ENCODE results near the gene AQP2.

AQP2 gene

GRCh38 chr12:49909356-49909755 is 41.2 kb upstream of the AQP2 start:
- Histone ChIP-seq H3K36me3 (ENCODE audit: control insufficient read depth, insufficient read depth, low read length) (no peaks in the 10 kb centered on the region), H3K27ac (ENCODE audit: low read length) (no peak overlapping the region), H3K4me3 (ENCODE audit: low read length) (no peak overlapping the region), H3K9me3 (ENCODE audit: control insufficient read depth, insufficient read depth, low read length) (no peaks in the 10 kb centered on the region), H3K27me3 (ENCODE audit: control insufficient read depth, insufficient read depth, low read length) (peaks cover under 1% of the 10 kb centered on the region; the same call in 1 of the 2 replicates), H3K4me1 (ENCODE audit: control insufficient read depth, insufficient read depth, low read length) (peaks cover 8% of the 10 kb centered on the region)
- no peak for DNase-seq (ENCODE audit: low read depth, low spot score)
- no CpG with 5 or more reads among the region's 4 CpGs for WGBS (ENCODE audit: insufficient coverage, insufficient read length)

DNA sequence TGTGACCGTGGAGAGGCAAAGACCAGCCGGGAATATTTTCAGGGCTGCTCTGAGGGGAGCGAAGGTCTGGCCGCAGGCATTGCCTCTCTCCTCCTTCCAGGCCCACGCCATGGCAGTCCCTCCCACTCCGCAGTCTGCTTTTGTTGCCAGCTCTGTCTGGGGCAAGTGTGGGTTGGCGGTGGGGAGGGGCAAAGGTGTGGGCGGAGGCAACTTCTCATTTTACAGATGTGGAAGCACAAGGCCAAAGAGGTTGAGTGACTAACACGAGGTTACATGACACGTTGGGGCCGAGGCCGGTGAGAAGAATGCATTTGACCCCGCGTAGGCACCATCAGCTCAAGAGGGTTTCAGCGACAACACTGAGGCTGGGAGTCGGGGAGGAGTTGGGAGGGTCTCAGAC is 40.7 kb upstream of the AQP2 start:
- H3K27ac ChIP-seq (ENCODE audit: low read length) = no peak overlapping the region
- no peaks in the 10 kb centered on the region for H3K27me3 ChIP-seq (ENCODE audit: control insufficient read depth, insufficient read depth, low read length)
- no peaks in the 10 kb centered on the region for H3K36me3 ChIP-seq (ENCODE audit: control insufficient read depth, insufficient read depth, low read length)
- peaks cover 8% of the 10 kb centered on the region for H3K4me1 ChIP-seq (ENCODE audit: control insufficient read depth, insufficient read depth, low read length)
- H3K9me3 ChIP-seq (ENCODE audit: control insufficient read depth, insufficient read depth, low read length) = no peaks in the 10 kb centered on the region
- no CpG with 5 or more reads among the region's 16 CpGs for WGBS (ENCODE audit: insufficient coverage, insufficient read length)
- no peak for DNase-seq (ENCODE audit: low read depth, low spot score)
- no peak overlapping the region for H3K4me3 ChIP-seq (ENCODE audit: low read length)

DNA sequence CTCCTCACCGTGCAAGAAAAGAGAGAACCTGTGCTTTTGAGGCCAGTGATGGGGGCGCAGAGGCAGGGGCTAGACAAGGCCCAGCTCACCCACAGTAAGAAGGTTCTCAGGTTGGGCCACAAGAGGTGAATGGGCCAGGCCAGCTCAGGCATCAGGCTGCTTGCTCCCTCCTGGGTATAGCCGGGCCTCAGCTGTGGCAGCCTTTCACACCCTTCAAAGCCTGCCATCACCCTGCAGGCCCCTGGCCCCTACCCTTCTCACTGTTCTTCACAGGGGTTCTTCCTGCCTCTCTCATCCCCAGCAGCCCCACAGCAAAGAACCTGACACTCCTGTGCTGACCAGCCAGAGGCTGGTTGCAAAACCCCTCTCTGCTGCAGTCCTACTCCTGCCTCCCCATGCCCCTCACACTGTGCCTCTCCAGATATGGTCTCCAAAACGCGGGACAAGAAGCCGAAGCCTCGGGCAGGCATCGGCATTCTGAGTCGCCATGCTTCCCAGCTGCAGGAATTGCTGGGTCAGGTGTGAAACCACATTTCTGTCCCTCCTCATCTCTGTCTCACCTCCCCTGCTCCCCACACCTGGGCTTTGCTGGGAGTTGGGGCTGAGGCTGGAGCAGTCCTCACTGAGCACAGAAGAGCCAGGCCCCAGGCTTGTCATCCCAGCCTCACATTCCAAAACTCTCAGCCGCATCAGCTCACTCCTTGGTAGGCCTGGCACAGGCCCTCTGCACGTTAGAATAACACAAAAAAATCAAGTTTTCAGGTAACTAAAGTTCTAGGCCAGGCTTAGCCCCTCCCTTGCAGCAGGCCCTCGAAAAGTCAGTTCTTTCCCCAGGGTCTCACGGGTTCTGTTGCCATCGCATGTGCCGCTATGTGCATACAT is 40.0 kb upstream of the AQP2 start:
- H3K4me3 ChIP-seq (ENCODE audit: low read length) = no peak overlapping the region
- H3K4me1 ChIP-seq (ENCODE audit: control insufficient read depth, insufficient read depth, low read length) = peaks cover 8% of the 10 kb centered on the region
- no peaks in the 10 kb centered on the region for H3K36me3 ChIP-seq (ENCODE audit: control insufficient read depth, insufficient read depth, low read length)
- no peaks in the 10 kb centered on the region for H3K27me3 ChIP-seq (ENCODE audit: control insufficient read depth, insufficient read depth, low read length)
- no CpG with 5 or more reads among the region's 15 CpGs for WGBS (ENCODE audit: insufficient coverage, insufficient read length)
- no peak overlapping the region for H3K27ac ChIP-seq (ENCODE audit: low read length)
- DNase-seq (ENCODE audit: low read depth, low spot score) = no peak
- no peaks in the 10 kb centered on the region for H3K9me3 ChIP-seq (ENCODE audit: control insufficient read depth, insufficient read depth, low read length)

- WGBS (ENCODE audit: insufficient coverage, insufficient read length) = no CpG with 5 or more reads among the region's 2 CpGs
These were observed 39.3 kb upstream of the AQP2 start for GRCh38 chr12:49911213-49911605.

DNA sequence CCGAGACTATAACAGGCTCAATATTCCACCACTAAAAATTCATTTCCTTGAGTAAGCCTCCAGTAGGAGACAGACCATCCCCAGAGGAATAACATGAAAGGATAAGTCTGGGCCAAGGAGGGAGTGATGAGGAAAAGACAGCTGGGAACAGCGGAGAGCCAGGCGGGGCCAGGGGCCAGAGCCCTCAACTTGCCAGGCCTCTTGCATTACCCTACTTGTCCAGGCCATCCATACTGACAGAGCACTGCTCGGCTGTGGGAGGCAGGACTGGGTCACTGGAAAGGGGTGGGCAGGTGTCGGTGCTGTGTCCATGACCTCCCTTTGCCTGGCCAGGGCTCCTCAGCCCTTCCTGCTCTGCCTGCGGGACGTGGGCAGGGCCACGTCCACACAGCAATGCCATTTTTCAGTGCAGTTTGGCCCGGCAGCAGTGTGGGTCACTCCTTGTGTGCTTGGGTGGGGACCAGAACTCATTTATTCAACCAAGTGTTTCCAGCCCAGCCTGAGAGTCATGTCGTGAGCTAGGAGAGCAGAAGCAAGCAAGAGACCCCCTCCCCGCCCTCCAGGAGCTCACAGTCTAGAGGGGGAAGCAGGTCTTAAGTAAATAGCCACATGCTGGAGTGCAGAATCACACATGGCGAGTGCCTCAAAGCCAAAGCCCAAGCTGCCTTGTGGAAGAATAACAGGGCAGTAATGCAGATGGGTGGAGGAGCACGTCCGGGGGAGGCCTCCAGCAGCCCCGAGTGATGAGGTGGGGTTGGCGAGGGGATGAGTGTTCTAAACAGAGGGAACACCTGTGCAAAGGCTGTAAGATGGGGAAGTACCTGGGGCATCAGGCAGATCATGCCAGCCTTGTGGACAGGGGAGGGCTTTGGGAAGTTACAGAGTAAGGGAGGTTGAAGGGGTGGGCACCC is 37.9 kb upstream of the AQP2 start:
- no peaks in the 10 kb centered on the region for H3K36me3 ChIP-seq (ENCODE audit: control insufficient read depth, insufficient read depth, low read length)
- H3K27me3 ChIP-seq (ENCODE audit: control insufficient read depth, insufficient read depth, low read length) = no peaks in the 10 kb centered on the region
- no peaks in the 10 kb centered on the region for H3K9me3 ChIP-seq (ENCODE audit: control insufficient read depth, insufficient read depth, low read length)
- DNase-seq (ENCODE audit: low read depth, low spot score) = no peak
- H3K4me1 ChIP-seq (ENCODE audit: control insufficient read depth, insufficient read depth, low read length) = peaks cover 8% of the 10 kb centered on the region
- H3K27ac ChIP-seq (ENCODE audit: low read length) = no peak overlapping the region
- no peak overlapping the region for H3K4me3 ChIP-seq (ENCODE audit: low read length)
- WGBS (ENCODE audit: insufficient coverage, insufficient read length) = no CpG with 5 or more reads among the region's 16 CpGs

More at GRCh38 chr12:49911213-49911605, 39.3 kb upstream of the AQP2 start:
- H3K4me1 ChIP-seq (ENCODE audit: control insufficient read depth, insufficient read depth, low read length) = peaks cover 8% of the 10 kb centered on the region
- no peak overlapping the region for H3K27ac ChIP-seq (ENCODE audit: low read length)
- no peaks in the 10 kb centered on the region for H3K36me3 ChIP-seq (ENCODE audit: control insufficient read depth, insufficient read depth, low read length)
- H3K9me3 ChIP-seq (ENCODE audit: control insufficient read depth, insufficient read depth, low read length) = no peaks in the 10 kb centered on the region
- no peak for DNase-seq (ENCODE audit: low read depth, low spot score)
- no peaks in the 10 kb centered on the region for H3K27me3 ChIP-seq (ENCODE audit: control insufficient read depth, insufficient read depth, low read length)
- H3K4me3 ChIP-seq (ENCODE audit: low read length) = no peak overlapping the region

GRCh38 chr12:49916129-49916919 is 34.2 kb upstream of the AQP2 start:
- no peaks in the 10 kb centered on the region for H3K9me3 ChIP-seq (ENCODE audit: control insufficient read depth, insufficient read depth, low read length)
- no peak overlapping the region for H3K4me3 ChIP-seq (ENCODE audit: low read length)
- H3K4me1 ChIP-seq (ENCODE audit: control insufficient read depth, insufficient read depth, low read length) = peaks cover 5% of the 10 kb centered on the region; the same call in 1 of the 2 replicates
- H3K27me3 ChIP-seq (ENCODE audit: control insufficient read depth, insufficient read depth, low read length) = no peaks in the 10 kb centered on the region
- DNase-seq (ENCODE audit: low read depth, low spot score) = no peak
- no CpG with 5 or more reads among the region's 8 CpGs for WGBS (ENCODE audit: insufficient coverage, insufficient read length)
- no peaks in the 10 kb centered on the region for H3K36me3 ChIP-seq (ENCODE audit: control insufficient read depth, insufficient read depth, low read length)
- no peak overlapping the region for H3K27ac ChIP-seq (ENCODE audit: low read length)

- Histone ChIP-seq H3K4me3 (ENCODE audit: low read length) (no peak overlapping the region), H3K9me3 (ENCODE audit: control insufficient read depth, insufficient read depth, low read length) (no peaks in the 10 kb centered on the region), H3K36me3 (ENCODE audit: control insufficient read depth, insufficient read depth, low read length) (no peaks in the 10 kb centered on the region), H3K4me1 (ENCODE audit: control insufficient read depth, insufficient read depth, low read length) (peaks cover 3% of the 10 kb centered on the region; the same call in 1 of the 2 replicates), H3K27me3 (ENCODE audit: control insufficient read depth, insufficient read depth, low read length) (no peaks in the 10 kb centered on the region), H3K27ac (ENCODE audit: low read length) (no peak overlapping the region)
- WGBS (ENCODE audit: insufficient coverage, insufficient read length) = no CpG with 5 or more reads among the region's 12 CpGs
- DNase-seq (ENCODE audit: low read depth, low spot score) = no peak
These were observed 33.3 kb upstream of the AQP2 start for GRCh38 chr12:49917166-49917787.

- Histone ChIP-seq H3K27ac (ENCODE audit: low read length) (no peak overlapping the region), H3K4me3 (ENCODE audit: low read length) (no peak overlapping the region), H3K9me3 (ENCODE audit: control insufficient read depth, insufficient read depth, low read length) (no peaks in the 10 kb centered on the region), H3K4me1 (ENCODE audit: control insufficient read depth, insufficient read depth, low read length) (peaks cover 1% of the 10 kb centered on the region; the same call in 1 of the 2 replicates), H3K36me3 (ENCODE audit: control insufficient read depth, insufficient read depth, low read length) (no peaks in the 10 kb centered on the region), H3K27me3 (ENCODE audit: control insufficient read depth, insufficient read depth, low read length) (no peaks in the 10 kb centered on the region)
- WGBS (ENCODE audit: insufficient coverage, insufficient read length) = no CpG with 5 or more reads among the region's 5 CpGs
- no peak for DNase-seq (ENCODE audit: low read depth, low spot score)
These were observed 32.8 kb upstream of the AQP2 start for GRCh38 chr12:49917788-49918173.

GRCh38 chr12:49920241-49920914 is 30.2 kb upstream of the AQP2 start:
- H3K9me3 ChIP-seq (ENCODE audit: control insufficient read depth, insufficient read depth, low read length) = no peaks in the 10 kb centered on the region
- no peak overlapping the region for H3K4me3 ChIP-seq (ENCODE audit: low read length)
- H3K4me1 ChIP-seq (ENCODE audit: control insufficient read depth, insufficient read depth, low read length) = peaks cover 1% of the 10 kb centered on the region; the same call in 1 of the 2 replicates
- no peaks in the 10 kb centered on the region for H3K36me3 ChIP-seq (ENCODE audit: control insufficient read depth, insufficient read depth, low read length)
- no CpG with 5 or more reads among the region's 12 CpGs for WGBS (ENCODE audit: insufficient coverage, insufficient read length)
- no peak for DNase-seq (ENCODE audit: low read depth, low spot score)
- no peaks in the 10 kb centered on the region for H3K27me3 ChIP-seq (ENCODE audit: control insufficient read depth, insufficient read depth, low read length)
- H3K27ac ChIP-seq (ENCODE audit: low read length) = no peak overlapping the region

Data from iPS DF 6.9 (cell line).